GM18508 (cell line): ENCODE results near the gene NHS.
"Not testable (repeated sequence)": the region's sequence is repeated elsewhere in the genome, so short reads cannot be mapped to it uniquely, and the experiment has no call there.

Source experiments
- ATAC-seq: cut with Tn5 transposase; IDR thresholded peaks from one replicate; pipeline ENCODE4 v1.9.1; 2021; ENCODE audit warnings: moderate number of reproducible peaks; ENCODE audit not compliant: insufficient read depth, unreplicated experiment

The NHS gene

DNA sequence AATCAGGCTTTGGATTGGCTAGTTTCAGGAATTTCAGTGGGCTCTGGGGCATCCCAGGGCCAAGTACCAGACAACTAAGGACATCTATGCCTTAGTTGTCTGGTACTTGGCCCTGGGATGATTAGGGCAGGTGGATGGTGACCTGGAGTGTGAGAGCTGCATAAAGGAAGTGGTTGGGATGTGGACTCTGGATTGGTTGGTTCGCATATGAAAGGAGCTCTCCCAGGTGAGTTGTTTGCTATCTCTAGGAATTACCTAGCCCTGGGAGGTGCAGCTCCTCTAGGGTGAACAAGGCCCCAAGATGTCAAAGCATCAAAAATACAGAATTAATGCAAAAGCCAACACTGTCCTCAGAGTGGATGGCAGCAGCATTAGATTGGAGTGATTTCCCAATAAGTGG lies 109.6 kb downstream of the NHS start:
- no peak for ATAC-seq

- no peak for ATAC-seq
Observed at GRCh38 chrX:17485391-17485790, 110.4 kb downstream of the NHS start.

DNA sequence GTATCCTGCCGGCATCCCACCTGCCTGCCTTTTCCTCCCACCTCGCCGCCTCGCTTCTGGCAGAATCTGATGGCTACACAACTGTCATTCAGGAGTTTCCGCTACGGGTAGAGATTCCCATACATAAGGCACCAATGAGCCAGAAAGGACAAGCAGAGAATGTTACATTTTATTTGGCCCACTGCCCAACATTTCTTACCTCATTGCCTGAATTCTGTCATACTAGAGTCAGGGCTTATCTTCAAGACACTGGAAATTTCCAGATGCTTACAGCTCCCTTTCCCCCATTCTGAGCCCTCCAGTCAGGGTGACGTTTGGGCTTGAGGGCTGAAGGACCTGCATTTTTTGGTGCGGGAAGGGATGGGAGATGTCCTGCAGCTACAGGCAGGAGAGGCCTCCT lies 113.0 kb downstream of the NHS start:
- ATAC-seq, result no peak

DNA sequence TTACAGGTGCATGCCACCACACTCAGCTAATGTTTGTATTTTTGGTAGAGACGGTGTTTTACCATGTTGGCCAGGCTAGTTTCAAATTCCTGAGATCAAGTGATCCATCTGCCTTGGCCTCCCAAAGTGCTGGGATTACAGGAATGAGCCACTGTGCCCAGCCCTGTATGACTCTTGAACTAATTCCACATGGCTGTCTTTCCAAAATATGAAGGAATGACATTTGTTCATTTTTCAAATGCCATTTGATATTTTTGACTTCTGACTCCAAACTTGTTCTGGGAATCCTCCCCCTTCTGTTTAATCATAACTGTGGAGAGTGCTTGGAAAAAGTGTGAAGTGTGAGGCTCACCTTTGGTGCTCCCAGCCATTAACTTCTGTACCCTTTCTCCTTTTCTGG lies 119.2 kb downstream of the NHS start:
- ATAC-seq, result no peak

GRCh38 chrX:17495052-17495451 lies 120.1 kb downstream of the NHS start:
- ATAC-seq, result no peak

DNA sequence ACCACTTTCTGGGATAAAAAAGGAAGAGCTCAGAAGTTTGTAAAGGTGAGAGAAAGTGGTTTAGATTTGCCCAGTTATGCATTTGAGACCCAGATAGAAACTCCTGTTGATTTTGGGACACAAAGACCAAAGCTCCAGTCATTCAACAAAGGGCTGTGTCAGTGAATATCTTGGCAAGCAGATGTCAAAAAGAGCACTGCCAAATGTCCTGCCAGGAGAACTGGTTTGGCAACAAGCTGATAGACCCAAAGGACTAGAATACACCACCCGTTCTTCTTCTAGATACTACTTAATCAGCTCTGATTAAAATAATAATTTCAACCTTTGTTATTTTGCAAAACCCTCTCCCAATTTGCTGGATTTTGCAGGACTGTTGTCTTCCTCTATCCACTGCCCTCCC lies 121.4 kb downstream of the NHS start:
- no peak for ATAC-seq

DNA sequence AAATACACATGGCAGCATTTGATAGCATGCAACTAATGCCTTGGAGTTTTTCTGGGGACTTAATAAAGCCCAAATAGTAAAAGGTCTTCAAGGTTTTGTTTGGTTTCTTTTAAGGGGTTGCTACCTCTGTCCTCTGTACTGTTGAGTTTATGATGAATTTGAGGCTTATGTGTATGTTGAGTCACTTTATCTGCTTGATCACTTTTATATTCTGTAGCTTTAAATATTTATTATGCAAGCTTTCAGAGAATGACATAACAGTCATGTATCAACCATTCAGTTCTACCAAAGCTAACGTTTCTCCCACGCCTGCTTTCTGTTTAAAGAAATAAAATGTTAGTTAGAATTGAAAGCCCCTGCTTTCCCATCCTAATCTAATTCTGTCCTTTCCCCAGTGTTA lies 122.2 kb downstream of the NHS start:
- ATAC-seq, result no peak

DNA sequence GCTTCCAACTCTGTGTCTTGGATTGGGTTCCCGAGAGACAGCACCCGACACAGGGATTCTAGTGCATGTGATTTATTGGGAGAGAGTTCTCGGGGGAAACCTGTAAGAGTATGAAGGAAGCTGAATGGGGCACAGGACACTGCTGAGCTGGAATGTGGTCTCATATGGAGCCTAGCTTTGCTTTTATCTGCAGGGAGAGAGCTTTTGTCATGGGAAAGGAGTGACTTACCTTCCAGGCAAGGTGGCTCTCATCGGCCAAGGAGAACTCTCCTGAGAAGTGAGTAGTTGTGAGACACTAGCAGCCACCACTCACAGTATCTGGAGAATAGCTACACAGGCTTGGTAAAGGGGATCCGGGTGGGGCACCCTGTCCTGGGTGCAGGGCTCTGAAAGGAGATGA lies 124.5 kb downstream of the NHS start:
- no peak for ATAC-seq

GRCh38 chrX:17500145-17500579 lies 125.2 kb downstream of the NHS start:
- ATAC-seq, result no peak

DNA sequence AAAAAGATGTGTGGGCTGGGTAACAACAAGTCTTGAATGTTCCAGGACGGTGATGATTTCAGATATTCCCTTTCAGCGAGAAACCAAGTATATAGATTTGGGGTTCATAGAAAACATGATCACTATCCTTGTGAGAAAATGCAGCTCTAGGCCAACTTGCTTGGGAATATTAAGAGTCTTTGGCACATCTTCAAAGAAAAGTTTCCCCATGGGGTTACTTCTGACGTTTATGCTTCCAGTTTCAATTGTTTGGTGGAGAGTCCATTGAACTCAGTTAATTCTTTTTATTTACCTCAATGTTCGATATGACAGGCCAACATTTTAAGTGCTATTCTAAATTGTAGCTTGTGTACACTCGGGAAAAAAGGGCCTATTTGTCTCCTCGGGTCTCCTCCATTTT lies 126.7 kb downstream of the NHS start:
- no peak for ATAC-seq

GRCh38 chrX:17506352-17506751 lies 131.4 kb downstream of the NHS start:
- not testable (repeated sequence) for ATAC-seq

- ATAC-seq, result no peak
Observed at GRCh38 chrX:17511556-17511955, 136.6 kb downstream of the NHS start.

DNA sequence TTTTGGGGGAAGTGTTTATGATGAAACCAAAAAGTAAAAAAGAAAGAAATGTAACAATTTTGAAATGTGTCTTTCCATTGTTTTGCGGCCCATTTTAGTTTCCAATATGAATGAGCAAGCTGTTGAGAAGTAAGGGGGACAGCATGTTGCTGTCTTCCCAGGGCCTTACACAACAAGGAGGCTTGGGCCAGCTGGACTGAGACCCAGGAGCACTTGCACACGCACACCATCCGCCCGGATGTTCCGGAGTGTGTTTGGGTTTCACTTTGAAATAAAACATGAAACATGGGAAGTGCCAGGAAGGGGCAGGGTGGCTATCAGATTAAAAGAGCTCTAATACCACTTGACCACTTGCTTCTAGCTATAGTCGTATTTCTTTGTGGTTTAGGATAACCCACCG lies 144.4 kb downstream of the NHS start:
- no peak for ATAC-seq

GRCh38 chrX:17520016-17520615 lies 145.1 kb downstream of the NHS start:
- ATAC-seq, result no peak

DNA sequence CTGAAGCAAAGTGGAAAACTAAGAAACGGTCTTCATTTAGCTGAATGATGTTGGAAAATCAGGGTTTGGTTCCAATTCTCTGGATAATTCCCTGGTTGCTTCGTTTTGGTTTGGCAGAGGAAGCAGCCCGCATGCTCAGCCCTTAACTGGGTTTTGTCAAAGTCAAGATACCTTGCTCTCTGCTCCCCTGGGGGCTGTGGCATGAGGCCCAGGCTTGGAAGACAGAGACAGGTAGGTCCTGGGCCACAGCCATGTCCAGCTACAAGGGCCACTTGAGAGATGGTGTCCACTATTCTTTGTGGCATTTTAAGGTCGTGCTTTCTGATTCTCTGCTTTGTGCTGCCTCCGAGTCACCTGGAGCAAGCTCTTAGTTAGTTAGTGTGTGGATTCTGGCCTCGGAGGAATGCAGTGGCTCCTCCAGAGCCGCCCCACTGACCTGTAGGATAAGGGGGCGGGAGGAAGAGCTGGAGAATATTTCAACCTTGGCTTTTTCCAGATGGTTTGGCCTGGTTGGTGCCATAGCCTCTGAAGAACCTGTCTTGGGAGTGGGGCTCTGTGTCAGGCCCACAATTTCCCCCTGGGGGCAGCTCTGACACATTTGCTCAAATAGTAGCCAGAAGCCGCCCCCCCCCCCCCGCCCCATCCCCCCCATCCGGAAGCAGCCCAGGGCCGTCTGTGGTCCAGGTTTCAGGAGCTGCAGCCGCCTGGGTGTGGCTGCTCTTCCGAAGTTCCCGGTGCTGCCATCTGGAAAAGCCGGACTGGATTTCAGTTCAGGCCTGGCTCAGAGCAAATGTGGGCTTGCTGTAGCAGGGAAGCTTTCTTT lies 147.1 kb downstream of the NHS start:
- no peak for ATAC-seq

GRCh38 chrX:17525266-17525665 lies 150.3 kb downstream of the NHS start:
- no peak for ATAC-seq

DNA sequence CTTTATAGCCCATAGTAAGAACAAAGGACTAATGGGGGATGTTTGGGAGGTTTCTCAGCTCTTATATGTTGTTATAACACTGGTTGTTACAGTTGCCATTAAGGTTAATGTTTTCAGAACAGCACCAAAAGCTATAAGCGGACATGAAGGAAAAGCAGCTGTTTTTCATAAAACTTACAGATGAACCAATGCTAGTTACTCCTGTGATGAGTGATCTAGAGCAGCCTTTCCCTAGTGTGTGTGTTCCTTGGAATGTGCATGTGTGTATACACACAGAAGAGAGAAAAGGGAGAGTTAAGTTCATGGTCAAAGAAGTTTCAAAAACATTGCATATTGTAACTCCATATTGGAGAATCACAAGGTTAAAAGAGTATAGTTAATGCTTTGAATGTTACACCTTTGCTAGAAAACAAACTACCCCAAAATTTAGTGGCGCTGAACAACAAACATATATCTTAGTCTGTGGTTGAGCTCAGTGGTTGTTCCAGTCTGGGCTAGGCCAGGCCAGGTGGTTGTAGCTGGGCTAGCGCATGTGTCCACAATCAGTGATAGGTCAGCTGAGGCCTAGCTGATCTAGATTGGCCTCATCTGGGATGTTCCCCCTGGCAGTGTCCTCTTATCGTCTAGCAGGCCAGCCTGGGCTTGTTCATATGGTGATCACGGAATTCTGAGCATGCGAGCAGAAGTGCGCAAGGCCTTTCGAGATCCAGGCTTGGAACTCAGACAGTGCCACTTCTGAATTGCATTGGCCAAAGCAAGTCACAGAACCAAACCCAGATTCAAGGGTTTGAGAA lies 151.0 kb downstream of the NHS start:
- ATAC-seq, result no peak

DNA sequence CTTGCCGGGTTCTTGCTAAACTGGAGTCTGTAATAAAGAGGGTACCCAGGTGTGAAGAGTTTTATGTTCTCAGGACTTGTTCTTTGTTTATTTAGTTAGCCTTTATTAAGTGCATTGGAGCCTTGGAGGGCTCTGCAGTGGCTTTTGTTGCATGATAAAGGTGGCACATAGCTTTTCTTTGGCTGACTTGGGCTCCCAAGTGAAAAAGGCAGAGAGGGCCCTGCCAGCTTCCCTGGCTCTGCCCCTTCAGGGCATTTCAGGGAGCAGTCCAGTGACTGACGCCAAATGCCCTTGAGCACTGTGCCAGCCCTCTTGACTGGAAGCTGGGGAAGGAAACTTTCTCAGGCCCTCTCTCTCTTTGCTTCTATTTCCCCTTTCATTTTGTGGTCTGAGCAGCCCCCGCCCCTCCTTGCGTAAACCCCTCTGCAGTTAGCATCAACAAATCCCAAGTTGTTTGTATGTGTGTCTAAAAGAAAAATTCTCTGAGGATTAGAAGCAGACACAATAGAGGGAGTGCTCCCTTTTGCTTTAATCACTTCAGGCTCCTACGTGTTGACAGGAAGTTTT lies 152.2 kb downstream of the NHS start:
- ATAC-seq, result no peak

DNA sequence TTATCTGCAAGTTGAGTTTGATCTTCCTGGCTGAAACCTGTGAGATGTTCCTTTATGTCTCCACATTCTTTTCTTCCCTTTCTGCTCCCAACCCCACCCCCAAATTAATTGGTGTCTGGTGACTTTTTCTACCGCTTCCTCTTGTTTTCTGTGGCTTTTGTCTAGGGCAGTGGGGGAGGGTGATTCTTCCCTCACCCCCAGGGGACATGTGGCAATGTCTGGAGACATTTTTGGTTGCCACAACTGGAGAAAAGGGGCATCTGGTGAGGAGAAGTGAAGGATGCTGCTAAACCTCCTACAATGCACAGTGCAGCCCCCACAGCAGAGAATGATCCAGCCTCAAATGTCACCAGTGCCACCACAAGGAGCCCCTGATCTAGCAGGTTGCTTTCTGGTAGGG lies 152.9 kb downstream of the NHS start:
- ATAC-seq, result no peak

GRCh38 chrX:17529151-17529745 lies 154.2 kb downstream of the NHS start:
- no peak for ATAC-seq

- ATAC-seq, result no peak
Observed at GRCh38 chrX:17531500-17531899, 156.5 kb downstream of the NHS start.
